RPMI8226 (cell line): ENCODE results near the gene APBB2.
A peak's percentile ranks its signal among the peaks of the same experiment; 100 is the strongest.

Experiments
- DNase-seq: peaks from one replicate; pipeline ENCODE4 v3.0.0-alpha.2; 2015

APBB2 gene

GRCh38 chr4:41214136-41214824, at the start of gene APBB2:
Gene APBB2 (minus strand): TSS chr4:41214542. CDS start chr4:41033254, 181,288 bp downstream.
- peak; percentile 90 for DNase-seq

GRCh38 chr4:41262198-41262597, 47.9 kb upstream of the APBB2 start:
- no peak for DNase-seq

GRCh38 chr4:41260116-41260733, 45.9 kb upstream of the APBB2 start:
- DNase-seq: no peak

GRCh38 chr4:41258783-41259182, 44.4 kb upstream of the APBB2 start:
- peak; percentile 33 for DNase-seq

GRCh38 chr4:41257906-41258305, 43.6 kb upstream of the APBB2 start:
- DNase-seq: no peak

GRCh38 chr4:41257257-41257901, 43.0 kb upstream of the APBB2 start:
- DNase-seq: peak; percentile 33

GRCh38 chr4:41256740-41257256, 42.5 kb upstream of the APBB2 start, which contains the start of gene UCHL1:
Gene UCHL1 (plus strand): TSS chr4:41256928. CDS start chr4:41256977, 49 bp downstream.
- no peak for DNase-seq

GRCh38 chr4:41256131-41256739, 41.9 kb upstream of the APBB2 start:
- no peak for DNase-seq

GRCh38 chr4:41245983-41246382, 31.6 kb upstream of the APBB2 start:
- DNase-seq: no peak

GRCh38 chr4:41241919-41242318, 27.6 kb upstream of the APBB2 start:
- no peak for DNase-seq

- no peak for DNase-seq
These were observed 22.2 kb upstream of the APBB2 start for GRCh38 chr4:41236508-41236907.

- DNase-seq: no peak
These were observed 21.7 kb upstream of the APBB2 start for GRCh38 chr4:41236032-41236431.

- no peak for DNase-seq
These were observed 18.5 kb upstream of the APBB2 start for GRCh38 chr4:41232856-41233255.

GRCh38 chr4:41232406-41232805, 18.1 kb upstream of the APBB2 start:
- no peak for DNase-seq

GRCh38 chr4:41227902-41228301, 13.6 kb upstream of the APBB2 start:
- DNase-seq: no peak

GRCh38 chr4:41221850-41222645, 7.7 kb upstream of the APBB2 start:
- no peak for DNase-seq

- DNase-seq: no peak
These were observed 5.1 kb upstream of the APBB2 start for GRCh38 chr4:41219421-41219950.

- no peak for DNase-seq
These were observed 4.4 kb upstream of the APBB2 start for GRCh38 chr4:41218703-41219102.

- DNase-seq: no peak
These were observed 3.0 kb upstream of the APBB2 start for GRCh38 chr4:41217374-41217773.

GRCh38 chr4:41217020-41217333, 2.6 kb upstream of the APBB2 start:
- DNase-seq: no peak

- peak; percentile 82 for DNase-seq
These were observed 2.1 kb upstream of the APBB2 start for GRCh38 chr4:41216294-41217019.

GRCh38 chr4:41215969-41216293, 1.6 kb upstream of the APBB2 start:
- no peak for DNase-seq
